ENCODE data around the gene PLGLB2.
"Not testable (repeated sequence)": the region's sequence is repeated elsewhere in the genome, so short reads cannot be mapped to it uniquely, and the experiment has no call there.

Gene PLGLB2

GRCh38 chr2:87747791-87748190 lies at the start of gene PLGLB2:
Gene PLGLB2 (plus strand): TSS chr2:87748087. CDS start chr2:87748154, 67 bp downstream.
- DNase-seq (ENCODE audit: low read depth): not testable (repeated sequence)

GRCh38 chr2:87704572-87705323 lies 43.1 kb upstream of the PLGLB2 start:
- DNase-seq (ENCODE audit: low read depth): not testable (repeated sequence)

GRCh38 chr2:87708368-87708767 lies 39.5 kb upstream of the PLGLB2 start:
- DNase-seq (ENCODE audit: low read depth): not testable (repeated sequence)

DNA sequence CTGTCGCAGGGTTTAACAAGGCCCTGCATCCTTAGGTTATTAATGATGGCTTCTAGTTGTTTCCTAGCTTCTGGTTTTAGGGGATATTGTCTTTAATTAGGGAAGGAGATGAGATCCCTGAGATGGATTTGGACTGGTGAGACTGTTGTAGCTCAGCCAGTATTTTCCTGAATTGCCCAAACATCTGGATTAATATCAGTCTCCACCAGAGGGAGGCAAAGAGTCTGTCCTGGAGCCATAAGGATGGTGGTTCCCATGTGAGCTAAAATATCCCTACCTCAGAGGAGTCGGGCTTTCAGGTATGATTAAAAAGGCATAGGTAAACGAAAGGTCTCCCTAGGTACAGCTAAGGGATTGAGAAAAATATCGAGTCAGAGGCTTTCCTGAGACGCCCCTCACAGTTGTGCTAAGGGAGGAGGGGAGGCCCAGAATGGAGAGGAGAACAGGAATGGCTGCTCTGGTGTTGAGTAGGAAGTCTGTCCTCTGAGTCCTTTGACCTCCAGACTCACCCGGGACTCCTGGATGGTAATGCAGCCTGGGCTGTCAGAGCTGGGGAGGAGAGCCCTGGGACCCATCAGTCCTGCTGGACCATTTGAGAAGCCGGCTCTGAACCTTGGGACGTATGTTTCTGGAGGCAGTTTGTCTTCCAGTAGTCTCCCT lies 19.8 kb upstream of the PLGLB2 start:
- DNase-seq (ENCODE audit: low read depth): not testable (repeated sequence)

- not testable (repeated sequence) for DNase-seq (ENCODE audit: low read depth)
Measured at GRCh38 chr2:87740928-87741327, 7.0 kb upstream of the PLGLB2 start.

DNA sequence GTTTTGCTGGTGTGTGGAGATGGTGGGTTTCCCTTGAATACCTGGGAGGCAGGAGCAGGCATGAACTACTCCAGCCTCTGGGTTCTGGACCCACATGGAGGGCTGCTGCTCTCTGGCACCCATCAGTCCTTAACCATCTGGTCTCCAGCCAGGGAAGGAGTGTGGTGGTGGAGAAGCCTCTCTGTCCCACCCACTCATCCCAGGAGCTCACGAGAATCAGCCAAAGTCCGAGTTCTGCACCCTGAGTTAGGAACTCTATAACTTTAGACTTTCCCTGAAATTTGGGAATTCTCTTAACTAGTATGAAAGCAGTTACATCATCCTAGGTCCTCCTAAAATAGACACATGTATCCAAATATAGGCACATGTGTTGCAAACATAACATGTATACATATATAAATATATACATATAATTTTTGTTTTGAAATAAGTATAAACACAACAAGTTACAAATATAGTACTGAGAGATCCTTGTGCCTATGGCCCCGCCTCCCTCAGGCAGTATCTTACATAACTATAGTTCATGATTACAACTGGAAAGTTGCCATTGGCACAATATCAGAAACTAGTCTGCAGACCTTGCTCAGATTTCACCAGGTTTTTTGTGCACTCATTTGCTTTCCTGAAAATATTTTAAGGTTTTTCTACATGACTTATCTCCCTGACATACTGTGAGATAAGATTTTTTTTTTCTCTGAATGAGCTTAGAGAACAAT lies 5.3 kb upstream of the PLGLB2 start:
- DNase-seq (ENCODE audit: low read depth): not testable (repeated sequence)

DNA sequence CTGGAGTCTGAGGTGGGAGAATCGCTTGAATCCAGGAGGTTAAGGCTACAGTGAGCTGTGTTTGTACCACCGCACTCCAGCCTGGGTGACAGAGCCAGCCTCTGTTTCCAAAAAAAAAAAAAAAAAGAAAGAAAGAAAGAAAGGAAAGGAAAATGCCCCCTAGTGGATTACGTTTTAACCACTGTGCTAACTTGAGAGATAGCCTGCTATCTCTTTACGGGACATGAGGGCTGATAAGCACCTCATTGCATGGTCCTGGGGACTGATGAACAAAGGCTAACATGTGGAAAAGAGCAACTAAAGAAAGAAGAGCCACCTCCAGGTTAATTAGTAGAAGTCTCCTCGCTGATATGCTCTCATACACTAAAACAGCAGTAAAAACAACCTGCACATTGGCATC lies 4.2 kb upstream of the PLGLB2 start:
- DNase-seq (ENCODE audit: low read depth): not testable (repeated sequence)

GRCh38 chr2:87745353-87745951 lies 2.4 kb upstream of the PLGLB2 start:
- not testable (repeated sequence) for DNase-seq (ENCODE audit: low read depth)

- not testable (repeated sequence) for DNase-seq (ENCODE audit: low read depth)
Measured at GRCh38 chr2:87748524-87748923, 637 bp downstream of the PLGLB2 start.

DNA sequence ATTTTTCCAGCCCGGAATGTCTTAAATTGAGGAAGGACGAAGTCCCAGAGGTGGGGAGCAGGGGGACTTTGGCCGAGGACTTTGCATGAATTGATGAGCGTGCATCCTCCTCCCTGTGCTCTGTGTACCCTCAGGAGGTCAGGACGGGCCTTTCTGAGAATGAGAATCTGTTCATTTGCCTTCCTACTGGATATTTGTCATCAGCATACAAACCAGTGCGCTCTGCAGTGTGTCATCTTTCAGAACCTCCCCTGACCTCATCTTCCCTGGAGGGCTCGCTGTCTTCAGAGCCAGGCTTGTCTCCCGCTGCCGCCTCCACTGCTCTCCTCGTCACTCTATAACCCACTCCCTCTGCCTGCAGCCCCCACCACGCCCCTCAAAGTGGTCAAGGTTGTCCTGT lies 2.7 kb downstream of the PLGLB2 start:
- not testable (repeated sequence) for DNase-seq (ENCODE audit: low read depth)

- DNase-seq (ENCODE audit: low read depth): not testable (repeated sequence)
Measured at GRCh38 chr2:87754759-87755158, 6.9 kb downstream of the PLGLB2 start.
